IMR-90 (cell line): Measurements from ENCODE around the gene RPS6KL1. TPM values are rescaled to one million over a fixed set of nuclear protein-coding genes. Genes with fewer than 3 reads are reported as not detected.

Experiments
- ATAC-seq: fragments of 200-7000 bp; cut with Tn5 transposase; 2 replicates; pipeline ENCODE4 v1.9.1; 2020; ENCODE audit warnings: low read depth, mild to moderate bottlenecking, moderate library complexity
- BruUV-seq: library from RNA; stranded (reverse); fragments of 400-500 nt; replicated peaks from 2 replicates; lab custom pipeline; 2021; lab: Mats Ljungman, UMichigan
- CTCF ChIA-PET: fragments of 300-600 bp; formaldehyde crosslinking; extraction: SDS; loops from one replicate; lab custom pipeline; 2021; ENCODE audit warnings: antibody characterized with exemption; lab: Yijun Ruan, JAX
- POLR2A ChIA-PET: fragments of 300-600 bp; sonication (Branson Sonifier 250); formaldehyde crosslinking; loops from one replicate; lab custom pipeline; 2022; ENCODE audit warnings: antibody characterized with exemption; ENCODE audit not compliant: unreplicated experiment; lab: Charles Lee
- DNase-seq: peaks from one replicate; pipeline ENCODE4 v3.0.0; 2013
- H2AFZ ChIP-seq: replicated peaks from 2 replicates; pipeline ENCODE3; 2013; ENCODE audit warnings: low read length, mild to moderate bottlenecking; ENCODE audit not compliant: poor library complexity
- H2AK5ac ChIP-seq: 2 replicates; pipeline ENCODE4 v1.6.1; 2013; ENCODE audit warnings: low read depth, low read length, inconsistent platforms
- H2AK9ac ChIP-seq: replicated peaks from 2 replicates; pipeline ENCODE3; 2013; ENCODE audit warnings: mild to moderate bottlenecking, low read depth, low read length, moderate library complexity; ENCODE audit not compliant: poor library complexity
- H2BK120ac ChIP-seq: 2 replicates; pipeline ENCODE4 v1.6.1; 2013; ENCODE audit warnings: low read depth, low read length, inconsistent platforms
- H2BK15ac ChIP-seq: 3 replicates; pipeline ENCODE4 v1.6.1; 2013; ENCODE audit warnings: low read depth, low read length, inconsistent platforms
- H2BK20ac ChIP-seq: 2 replicates; pipeline ENCODE4 v1.6.1; 2013; ENCODE audit warnings: low read depth, mild to moderate bottlenecking, inconsistent platforms, low read length, moderate library complexity
- H2BK5ac ChIP-seq: 2 replicates; pipeline ENCODE4 v1.6.1; 2013; ENCODE audit warnings: mild to moderate bottlenecking, low read depth, low read length, inconsistent platforms; ENCODE audit not compliant: poor library complexity, severe bottlenecking
- H3K14ac ChIP-seq: replicated peaks from 2 replicates; pipeline ENCODE4 v1.6.1; 2013; ENCODE audit warnings: low read depth, low read length, inconsistent platforms
- H3K18ac ChIP-seq: 2 replicates; pipeline ENCODE4 v1.6.1; 2013; ENCODE audit warnings: low read depth, low read length, control low read depth
- H3K23ac ChIP-seq: 2 replicates; pipeline ENCODE4 v1.6.1; 2013; ENCODE audit warnings: low read depth, low read length, inconsistent platforms
- H3K27ac ChIP-seq: 2 replicates; pipeline ENCODE4 v1.5.1; 2013; ENCODE audit warnings: mild to moderate bottlenecking, control low read depth, low read length; ENCODE audit not compliant: insufficient read depth
- H3K27me3 ChIP-seq: 2 replicates; pipeline ENCODE4 v1.6.1; 2013; ENCODE audit warnings: low read length; ENCODE audit not compliant: control insufficient read depth, insufficient read depth
- H3K36me3 ChIP-seq: 2 replicates; pipeline ENCODE4 v1.6.1; 2013; ENCODE audit warnings: low read length, mixed read lengths; ENCODE audit not compliant: control insufficient read depth, insufficient read depth
- H3K4ac ChIP-seq: 2 replicates; pipeline ENCODE4 v1.6.1; 2013; ENCODE audit warnings: low read depth, low read length, inconsistent platforms
- H3K4me1 ChIP-seq: 2 replicates; pipeline ENCODE4 v1.6.1; 2013; ENCODE audit warnings: low read length, mixed read lengths; ENCODE audit not compliant: control insufficient read depth, insufficient read depth
- H3K4me2 ChIP-seq: 2 replicates; pipeline ENCODE4 v1.6.1; 2013; ENCODE audit warnings: low read depth, mild to moderate bottlenecking, control low read depth, low read length, moderate library complexity
- H3K4me3 ChIP-seq: 2 replicates; pipeline ENCODE4 v1.5.1; 2013; ENCODE audit warnings: low read depth, mild to moderate bottlenecking, control low read depth, low read length, moderate library complexity; ENCODE audit not compliant: insufficient read depth
- H3K56ac ChIP-seq: 2 replicates; pipeline ENCODE4 v1.6.1; 2013; ENCODE audit warnings: low read length, inconsistent platforms; ENCODE audit not compliant: insufficient read depth; ENCODE audit errors: extremely low read depth
- H3K79me1 ChIP-seq, 2 experiments: 2 replicates each; pipeline ENCODE4 v1.6.1; 2013; ENCODE audit warnings: low read length in 2 of 2, inconsistent platforms in 1 of 2, low read depth in 1 of 2
- H3K9ac ChIP-seq: 2 replicates; pipeline ENCODE4 v1.6.1; 2013; ENCODE audit warnings: low read depth, low read length, control low read depth
- H3K9me1 ChIP-seq: 2 replicates; pipeline ENCODE4 v1.6.1; 2013; ENCODE audit warnings: low read length, inconsistent platforms; ENCODE audit not compliant: insufficient read depth
- H3K9me3 ChIP-seq: 2 replicates; pipeline ENCODE4 v1.6.1; 2013; ENCODE audit warnings: low read length; ENCODE audit not compliant: control insufficient read depth, insufficient read depth
- H4K20me1 ChIP-seq: 2 replicates; pipeline ENCODE4 v1.6.1; 2013; ENCODE audit warnings: low read length, inconsistent platforms; ENCODE audit not compliant: insufficient read depth
- H4K5ac ChIP-seq: 2 replicates; pipeline ENCODE4 v1.6.1; 2013; ENCODE audit warnings: mild to moderate bottlenecking, low read depth, low read length, control low read depth
- H4K8ac ChIP-seq, 2 experiments: 2 replicates each; pipeline ENCODE4 v1.6.1; 2013; ENCODE audit warnings: low read depth in 2 of 2, low read length in 2 of 2, control low read depth in 1 of 2, inconsistent platforms in 1 of 2
- H4K91ac ChIP-seq: 2 replicates; pipeline ENCODE4 v1.6.1; 2013; ENCODE audit warnings: low read depth, low read length, inconsistent platforms; ENCODE audit not compliant: insufficient read depth
- BHLHE40 ChIP-seq: fragments of 150-350 bp; IDR thresholded peaks from 2 replicates; pipeline ENCODE4 v1.6.1; 2016; ENCODE audit warnings: mild to moderate bottlenecking, low read depth, low read length
- CEBPB ChIP-seq: IDR thresholded peaks from 2 replicates; pipeline ENCODE4 v1.6.1; 2012; ENCODE audit warnings: low read depth, low read length, improper control_type of control experiment
- CHD1 ChIP-seq: IDR thresholded peaks from 2 replicates; pipeline ENCODE4 v1.6.1; 2012; ENCODE audit warnings: low read depth, low read length, improper control_type of control experiment
- ELK1 ChIP-seq: fragments of 150-350 bp; IDR thresholded peaks from 2 replicates; pipeline ENCODE4 v1.6.1; 2016; ENCODE audit warnings: low read depth, mild to moderate bottlenecking, low read length, moderate library complexity, borderline replicate concordance
- FOS ChIP-seq: fragments of 150-350 bp; IDR thresholded peaks from 2 replicates; pipeline ENCODE4 v1.6.1; 2016; ENCODE audit warnings: low read depth, low read length
- MAZ ChIP-seq: IDR thresholded peaks from 2 replicates; pipeline ENCODE4 v1.6.1; 2012; ENCODE audit warnings: low read depth, mild to moderate bottlenecking, low read length, improper control_type of control experiment, moderate library complexity, borderline replicate concordance
- MXI1 ChIP-seq: IDR thresholded peaks from 2 replicates; pipeline ENCODE4 v1.6.1; 2012; ENCODE audit warnings: low read depth, mild to moderate bottlenecking, low read length, moderate library complexity, borderline replicate concordance
- NFE2L2 ChIP-seq: fragments of 150-350 bp; IDR thresholded peaks from 2 replicates; pipeline ENCODE4 v1.6.1; 2016; ENCODE audit warnings: low read depth, mild to moderate bottlenecking, low read length
- POLR2A ChIP-seq: IDR thresholded peaks from 2 replicates; pipeline ENCODE4 v1.6.1; 2012; ENCODE audit warnings: mild to moderate bottlenecking, low read depth, low read length
- RAD21 ChIP-seq: IDR thresholded peaks from 2 replicates; pipeline ENCODE4 v1.6.1; 2012; ENCODE audit warnings: low read length, improper control_type of control experiment
- RCOR1 ChIP-seq: IDR thresholded peaks from 2 replicates; pipeline ENCODE4 v1.6.1; 2012; ENCODE audit warnings: mild to moderate bottlenecking, low read length, improper control_type of control experiment; ENCODE audit not compliant: insufficient replicate concordance
- RFX5 ChIP-seq: IDR thresholded peaks from 2 replicates; pipeline ENCODE4 v1.8.0; 2012; ENCODE audit warnings: low read depth, mild to moderate bottlenecking, low read length, moderate library complexity
- SMC3 ChIP-seq: fragments of 150-350 bp; IDR thresholded peaks from 2 replicates; pipeline ENCODE4 v1.6.1; 2016; ENCODE audit warnings: low read depth, mild to moderate bottlenecking, antibody characterized with exemption, low read length, moderate library complexity
- USF2 ChIP-seq: fragments of 150-350 bp; IDR thresholded peaks from 2 replicates; pipeline ENCODE4 v1.6.1; 2017; ENCODE audit warnings: mild to moderate bottlenecking, antibody characterized with exemption, low read length, low read depth
- WGBS, 2 experiments: methylation state at CpG; one replicate each; pipeline versions ENCODE4 v1.1.5 to v1.1.7; 2013; ENCODE audit warnings: missing lambda C conversion rate in 2 of 2; ENCODE audit not compliant: insufficient read length in 1 of 2; ENCODE audit errors: extremely low coverage in 2 of 2; 5-methylcytosine and 5-hydroxymethylcytosine counted together
- dilution Hi-C: fragments of 300-500 bp; cut with HindIII; formaldehyde crosslinking; loops from one replicate; pipeline ENCODE4 v1.14.3; 2018; ENCODE audit warnings: low sequenced_read_pairs; ENCODE audit not compliant: unreplicated experiment
- in situ Hi-C: fragments of 300-500 bp; cut with MboI; formaldehyde crosslinking; loops from 3 replicates; pipeline ENCODE4 v1.14.3; 2019; ENCODE audit warnings: low sequenced_read_pairs, inconsistent platforms, mixed read lengths
- intact Hi-C: fragments of 100-400 bp; cut with micrococcal nuclease; formaldehyde crosslinking; loops from 2 replicates; pipeline ENCODE4 v1.10.0; 2022
- polyA plus RNA-seq, 3 experiments: library from polyadenylated mRNA; depleted of rRNA; stranded (reverse); fragments of >200 nt; gene quantifications; 2 replicates each; pipeline ENCODE4 v1.2.3, GENCODE V29; 2012; ENCODE audit warnings: low replicate concordance in 1 of 3
- total RNA-seq: library from RNA; depleted of rRNA; stranded (reverse); fragments of >200 nt; gene quantifications from 2 replicates; pipeline ENCODE4 v1.2.3, GENCODE V29; 2012

RPS6KL1 gene
- total and polyA plus RNA-seq, 2 of the 4 experiments (the other 2 are of a cell fraction) = 0.72 to 1.7 TPM

- Histone ChIP-seq H2AFZ (no peak overlapping the region), H4K8ac (no peak overlapping the region), H3K14ac (no peak overlapping the region), H3K27ac (no peak overlapping the region), H3K4me1 (peaks cover 2% of the 10 kb centered on the region; the same call in 1 of the 2 replicates), H2AK9ac (no peak overlapping the region), H3K4me2 (no peak overlapping the region), H3K9me3 (no peaks in the 10 kb centered on the region), H3K36me3 (no peaks in the 10 kb centered on the region), H3K4ac (no peak overlapping the region), H2AK5ac (no peak overlapping the region), H4K91ac (no peak overlapping the region), H3K9me1 (no peaks in the 10 kb centered on the region), H3K56ac (no peak overlapping the region), H4K5ac (no peak overlapping the region), H3K27me3 (peaks cover 8% of the 10 kb centered on the region), H3K23ac (no peak overlapping the region), H2BK20ac (no peak overlapping the region), H3K79me1 (no peaks in the 10 kb centered on the region), H2BK5ac (no peak overlapping the region), H2BK15ac (no peak overlapping the region), H3K4me3 (no peak overlapping the region), H4K20me1 (no peaks in the 10 kb centered on the region), H2BK120ac (no peak overlapping the region), H3K18ac (no peak overlapping the region), H3K9ac (no peak overlapping the region)
- BruUV-seq = no TSS peak
- no peak for ATAC-seq
- ChIA-PET POLR2A (no interaction called here), CTCF (no interaction called here)
- TF ChIP-seq ELK1 (no peak), RCOR1 (no peak), POLR2A (no peak), RAD21 (no peak), RFX5 (no peak), SMC3 (no peak), BHLHE40 (no peak), CHD1 (no peak), MXI1 (no peak), CEBPB (no peak), FOS (no peak), USF2 (no peak), NFE2L2 (no peak), MAZ (no peak)
- intact Hi-C loops = no loop called here
- 100% methylated on average over 1 of the region's 5 CpGs; no CpG with 5 or more reads in 1 of the 2 experiments for WGBS, 2 experiments
- no peak for DNase-seq
- dilution Hi-C loops = no loop called here
- in situ Hi-C loops = no loop called here
Measured at GRCh38 chr14:74865156-74865555, 57.9 kb downstream of the RPS6KL1 start.
